Stimulated activated CD8-positive, alpha-beta memory T cell treated with anti-CD3 and anti-CD28 coated beads, Interleukin-2, amount 100 ng/mL, for 48 hours (primary cell): ENCODE measurements around the gene OR51D1.

Source experiments
- DNase-seq, 2 donors: peaks; one replicate each; pipeline ENCODE4 v3.0.0-alpha.2; 2020; ENCODE audit warnings: low read depth in 2 of 2

The OR51D1 gene

GRCh38 chr11:4636962-4637661, at the start of gene OR51D1:
Gene OR51D1 (plus strand): TSS chr11:4637477. CDS start chr11:4639791, 2,314 bp downstream.
- peak; percentile 39 to 49 for DNase-seq

- DNase-seq = no peak
Measured at GRCh38 chr11:4589017-4589416, 48.3 kb upstream of the OR51D1 start.

GRCh38 chr11:4593739-4594138, 43.5 kb upstream of the OR51D1 start, which contains the start of gene OR52I1:
Gene OR52I1 (plus strand): TSS chr11:4594039. CDS start chr11:4594039, 0 bp downstream.
- no peak for DNase-seq

- no peak for DNase-seq
Measured at GRCh38 chr11:4605057-4605456, 32.2 kb upstream of the OR51D1 start.

- DNase-seq = no peak
Measured at GRCh38 chr11:4606231-4607015, 30.9 kb upstream of the OR51D1 start.

GRCh38 chr11:4607096-4607495, 30.2 kb upstream of the OR51D1 start:
- no peak for DNase-seq

- peak; percentile 87 to 88 for DNase-seq
Measured at GRCh38 chr11:4607781-4608666, 29.3 kb upstream of the OR51D1 start, which contains the start of gene TRIM68. Gene TRIM68 (minus strand): TSS chr11:4608231. CDS start chr11:4605504, 2,727 bp downstream.

GRCh38 chr11:4610258-4610935, 26.9 kb upstream of the OR51D1 start:
- no peak for DNase-seq

- DNase-seq = no peak
Measured at GRCh38 chr11:4611986-4612385, 25.3 kb upstream of the OR51D1 start.

- DNase-seq = no peak
Measured at GRCh38 chr11:4615856-4616444, 21.3 kb upstream of the OR51D1 start.

- DNase-seq = no peak
Measured at GRCh38 chr11:4619514-4619913, 17.8 kb upstream of the OR51D1 start.

GRCh38 chr11:4626207-4627099, 10.8 kb upstream of the OR51D1 start:
- peak; percentile 7 to 36 for DNase-seq

GRCh38 chr11:4636136-4636535, 1.1 kb upstream of the OR51D1 start:
- no peak for DNase-seq

- no peak for DNase-seq
Measured at GRCh38 chr11:4637662-4638047, 378 bp downstream of the OR51D1 start.

GRCh38 chr11:4639931-4640330, 2.7 kb downstream of the OR51D1 start:
- no peak for DNase-seq

- DNase-seq = no peak
Measured at GRCh38 chr11:4641501-4641900, 4.2 kb downstream of the OR51D1 start.

GRCh38 chr11:4642043-4642442, 4.8 kb downstream of the OR51D1 start:
- no peak for DNase-seq

- no peak for DNase-seq
Measured at GRCh38 chr11:4643076-4643475, 5.8 kb downstream of the OR51D1 start.

GRCh38 chr11:4643682-4644081, 6.4 kb downstream of the OR51D1 start, which contains the start of gene OR51E1:
Gene OR51E1 (plus strand): TSS chr11:4643982. CDS start chr11:4652527, 8,545 bp downstream.
- no peak for DNase-seq

GRCh38 chr11:4644233-4644632, 7.0 kb downstream of the OR51D1 start:
- DNase-seq = no peak
